Loucy (cell line): ENCODE data around the gene PMEL.

ENCODE experiments used
- EZH2phosphoT487 ChIP-seq: fragments of 200-600 bp; IDR thresholded peaks from 2 replicates; pipeline ENCODE4 v1.6.1; 2018; ENCODE audit warnings: antibody characterized with exemption, mild to moderate bottlenecking, moderate library complexity, borderline replicate concordance
- TF ChIP-seq, protein P1 (sequence below): fragments of 200-600 bp; sonication (generic); conservative IDR thresholded peaks from 2 replicates; pipeline ENCODE4 v1.5.1; 2014; ENCODE audit warnings: mild to moderate bottlenecking, antibody characterized with exemption, low read length

DNA sequence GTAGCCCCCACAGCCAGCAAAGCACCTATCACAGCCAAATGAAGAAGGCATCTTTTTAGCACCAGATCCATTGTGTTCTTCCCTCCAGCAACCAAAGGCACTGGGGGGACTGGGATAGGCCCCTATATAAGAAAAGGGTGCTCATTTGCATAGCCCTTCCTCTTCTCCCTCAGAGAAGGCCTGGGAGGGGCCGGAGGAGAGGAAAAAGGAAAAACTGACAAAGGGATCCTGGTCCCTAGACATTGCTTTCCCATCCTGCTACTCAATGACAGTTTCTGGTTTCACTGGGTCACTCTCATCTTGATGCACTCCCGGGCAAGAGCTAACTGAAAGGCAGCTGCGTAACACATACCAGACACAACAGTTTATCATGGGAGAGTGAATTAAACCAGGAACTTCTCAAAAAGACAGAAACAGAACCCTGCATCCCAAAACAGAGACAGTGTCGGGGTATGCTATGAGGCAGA lies at the start of gene PMEL:
- TF ChIP-seq EZH2phosphoT487 = no peak
- TF ChIP-seq, protein P1, sequence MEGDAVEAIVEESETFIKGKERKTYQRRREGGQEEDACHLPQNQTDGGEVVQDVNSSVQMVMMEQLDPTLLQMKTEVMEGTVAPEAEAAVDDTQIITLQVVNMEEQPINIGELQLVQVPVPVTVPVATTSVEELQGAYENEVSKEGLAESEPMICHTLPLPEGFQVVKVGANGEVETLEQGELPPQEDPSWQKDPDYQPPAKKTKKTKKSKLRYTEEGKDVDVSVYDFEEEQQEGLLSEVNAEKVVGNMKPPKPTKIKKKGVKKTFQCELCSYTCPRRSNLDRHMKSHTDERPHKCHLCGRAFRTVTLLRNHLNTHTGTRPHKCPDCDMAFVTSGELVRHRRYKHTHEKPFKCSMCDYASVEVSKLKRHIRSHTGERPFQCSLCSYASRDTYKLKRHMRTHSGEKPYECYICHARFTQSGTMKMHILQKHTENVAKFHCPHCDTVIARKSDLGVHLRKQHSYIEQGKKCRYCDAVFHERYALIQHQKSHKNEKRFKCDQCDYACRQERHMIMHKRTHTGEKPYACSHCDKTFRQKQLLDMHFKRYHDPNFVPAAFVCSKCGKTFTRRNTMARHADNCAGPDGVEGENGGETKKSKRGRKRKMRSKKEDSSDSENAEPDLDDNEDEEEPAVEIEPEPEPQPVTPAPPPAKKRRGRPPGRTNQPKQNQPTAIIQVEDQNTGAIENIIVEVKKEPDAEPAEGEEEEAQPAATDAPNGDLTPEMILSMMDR = no peak
